AML-193 (cell line): ENCODE results near the gene GPR153.
"Not testable (repeated sequence)": the region's sequence is repeated elsewhere in the genome, so short reads cannot be mapped to it uniquely, and the experiment has no call there.

Experiments
- DNase-seq, 2 experiments: peaks; one replicate each; lab custom pipeline; 2025; lab: John Stamatoyannopoulos, UW

The GPR153 gene

GRCh38 chr1:6260961-6261614 is at the start of gene GPR153:
Gene GPR153 (minus strand): TSS chr1:6261098. CDS start chr1:6254905, 6,193 bp downstream.
- no peak for DNase-seq

- DNase-seq = no peak
These were observed 49.4 kb upstream of the GPR153 start for GRCh38 chr1:6310116-6310848.

- no peak for DNase-seq
These were observed 48.7 kb upstream of the GPR153 start for GRCh38 chr1:6309564-6309963.

DNA sequence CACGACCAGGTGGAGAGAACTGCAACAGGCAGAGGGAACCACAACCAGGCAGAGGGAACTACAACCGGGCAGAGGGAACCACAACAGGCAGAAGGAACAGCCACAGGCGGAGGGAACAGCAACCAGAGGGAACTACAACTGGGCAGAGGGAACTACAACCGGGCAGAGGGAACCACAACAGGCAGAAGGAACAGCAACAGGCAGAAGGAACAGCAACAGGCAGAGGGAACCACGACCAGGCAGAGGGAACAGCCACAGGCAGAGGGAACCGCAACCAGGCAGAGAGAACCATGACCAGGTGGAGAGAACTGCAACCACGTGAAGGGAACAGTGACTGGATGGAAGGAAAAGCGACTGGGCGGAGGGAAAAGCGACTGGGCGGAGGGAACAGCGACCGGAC is 47.6 kb upstream of the GPR153 start:
- DNase-seq = no peak

GRCh38 chr1:6307682-6308081 is 46.8 kb upstream of the GPR153 start:
- DNase-seq = not testable (repeated sequence)

GRCh38 chr1:6307099-6307498 is 46.2 kb upstream of the GPR153 start:
- DNase-seq = no peak

- no peak for DNase-seq
These were observed 42.6 kb upstream of the GPR153 start for GRCh38 chr1:6303397-6304012.

GRCh38 chr1:6302568-6302967 is 41.7 kb upstream of the GPR153 start:
- no peak for DNase-seq

DNA sequence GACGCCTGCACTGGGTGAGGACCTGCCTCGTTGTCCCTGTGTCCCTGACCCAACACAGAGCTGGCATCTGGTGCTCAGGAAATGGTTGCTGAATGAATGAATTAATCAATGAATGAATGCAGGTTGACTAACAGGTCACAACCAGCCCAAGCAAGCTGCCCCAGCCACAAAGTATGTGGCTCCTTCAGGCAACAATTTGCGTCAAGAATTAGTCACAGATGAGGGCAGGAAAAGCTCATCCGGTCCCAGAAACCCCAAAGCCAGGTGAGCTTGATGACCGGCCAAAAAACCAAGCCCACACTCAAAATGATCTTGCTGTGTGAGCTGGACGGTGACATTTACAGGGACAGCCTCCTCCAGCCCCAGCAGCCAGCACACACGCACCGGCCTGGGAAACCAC is 40.6 kb upstream of the GPR153 start:
- no peak for DNase-seq

- no peak for DNase-seq
These were observed 39.6 kb upstream of the GPR153 start for GRCh38 chr1:6300342-6301048.

GRCh38 chr1:6299557-6300165 is 38.8 kb upstream of the GPR153 start:
- DNase-seq = no peak

DNA sequence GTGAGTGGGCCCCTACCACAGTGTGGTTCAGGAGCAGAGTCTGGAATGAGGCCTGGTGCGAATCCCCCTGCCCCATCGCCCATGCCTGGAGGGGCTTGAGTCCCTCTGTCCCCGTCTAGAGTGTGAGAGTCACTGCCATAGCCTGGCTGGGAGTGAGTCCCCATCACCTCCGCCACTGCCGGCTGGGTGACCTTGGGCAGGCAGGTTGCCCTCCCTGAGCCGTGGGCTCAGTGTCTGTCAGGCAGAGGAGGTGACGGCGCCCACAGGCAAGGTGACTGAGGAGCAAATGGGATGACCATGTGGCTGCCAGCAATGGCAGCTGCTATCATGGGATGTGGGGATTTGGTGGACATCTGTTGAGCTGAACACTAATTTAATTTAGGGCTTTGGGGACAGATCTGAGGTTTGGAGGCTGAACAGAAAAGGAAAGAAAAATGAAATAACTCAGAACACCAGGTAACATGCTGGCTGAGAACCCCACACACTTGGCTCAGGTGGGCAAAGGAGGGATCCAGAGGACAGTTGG is 38.1 kb upstream of the GPR153 start:
- no peak for DNase-seq

- no peak for DNase-seq
These were observed 37.6 kb upstream of the GPR153 start for GRCh38 chr1:6298530-6298929.

- DNase-seq = no peak
These were observed 35.0 kb upstream of the GPR153 start for GRCh38 chr1:6295910-6296309.

- no peak for DNase-seq
These were observed 34.1 kb upstream of the GPR153 start for GRCh38 chr1:6294890-6295556.

DNA sequence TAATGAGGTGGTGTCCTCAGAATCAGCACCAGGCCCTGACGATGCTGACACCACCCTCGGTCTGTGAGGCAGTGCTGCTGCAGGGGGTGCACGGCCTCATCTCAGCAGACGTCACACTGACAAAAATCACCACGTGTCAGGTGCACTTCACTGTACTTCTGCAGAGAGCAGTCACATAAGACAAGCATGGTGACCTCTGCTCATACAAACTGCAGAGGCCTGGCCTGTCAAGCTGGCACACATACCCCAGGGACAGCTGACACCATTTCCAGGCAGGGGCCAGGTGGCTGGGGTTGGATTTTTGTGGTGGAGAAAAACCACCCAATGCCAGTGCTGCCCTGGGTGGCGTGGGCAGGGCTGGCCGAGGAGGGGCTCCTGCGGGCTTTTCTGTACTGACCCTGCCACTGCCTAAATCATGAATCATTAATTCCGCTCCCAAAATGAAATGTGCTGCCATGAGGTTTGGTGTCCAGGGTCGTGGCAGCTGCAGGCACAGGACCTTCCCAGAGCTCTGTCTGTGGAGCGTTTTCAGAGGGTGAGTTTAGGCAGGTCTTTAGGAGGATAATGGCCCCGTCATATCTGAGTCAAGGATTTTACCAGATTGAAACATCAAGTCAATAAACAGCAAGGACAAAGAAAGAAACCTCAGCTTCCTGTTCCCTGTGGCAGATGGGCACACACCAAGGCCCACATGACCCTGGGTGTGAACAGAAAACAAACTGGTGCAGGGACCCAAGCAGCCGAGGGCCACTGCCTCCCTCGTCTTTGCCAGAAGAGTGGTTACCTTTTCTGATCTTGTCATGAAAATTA is 33.4 kb upstream of the GPR153 start:
- DNase-seq = no peak

GRCh38 chr1:6292102-6292501 is 31.2 kb upstream of the GPR153 start:
- DNase-seq = no peak

GRCh38 chr1:6288665-6289064 is 27.8 kb upstream of the GPR153 start:
- no peak for DNase-seq

DNA sequence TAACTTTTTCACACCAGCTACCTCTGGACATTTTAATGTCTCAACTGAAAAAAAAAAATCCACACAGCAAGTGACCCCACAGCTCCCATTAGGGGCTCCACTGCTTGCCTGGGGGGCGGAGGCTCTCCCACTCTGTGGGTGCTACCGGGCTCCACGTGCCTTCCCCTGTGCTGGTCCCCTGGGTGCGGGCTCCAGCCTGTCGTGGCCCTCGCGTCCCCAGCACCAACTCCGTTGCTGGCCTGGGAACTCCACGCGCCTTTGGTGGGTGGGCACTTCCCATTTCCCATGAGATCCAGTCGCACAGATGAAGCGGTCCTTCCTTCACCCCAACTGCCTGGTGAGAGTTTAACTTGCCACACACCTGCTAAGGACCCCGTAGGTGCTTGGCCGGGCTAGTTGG is 27.1 kb upstream of the GPR153 start:
- DNase-seq = no peak

DNA sequence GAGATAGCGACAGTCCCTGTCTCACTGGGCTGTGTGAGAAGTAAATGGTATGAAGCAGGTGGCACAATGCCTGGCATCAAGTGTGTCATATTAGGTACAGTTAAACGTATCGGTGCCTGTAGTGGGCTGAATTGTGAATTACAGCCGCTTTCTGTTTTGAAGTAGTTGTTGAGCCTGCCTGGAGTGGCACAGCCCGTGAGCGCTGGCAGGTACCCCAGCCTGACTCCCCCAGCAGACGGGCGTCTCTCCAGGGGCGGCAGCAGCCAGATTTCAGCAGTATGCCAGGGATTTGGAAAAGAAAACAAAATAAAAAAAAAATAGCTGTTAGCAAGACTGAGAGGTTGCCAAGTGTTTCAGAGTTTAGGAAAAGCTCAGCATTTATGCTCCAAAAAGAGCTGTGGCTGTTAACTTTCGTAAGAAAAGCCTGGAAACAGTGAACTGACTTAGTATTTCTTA is 26.6 kb upstream of the GPR153 start:
- DNase-seq = no peak
